ENCODE measurements around the gene CBX7.

CBX7 gene

DNA sequence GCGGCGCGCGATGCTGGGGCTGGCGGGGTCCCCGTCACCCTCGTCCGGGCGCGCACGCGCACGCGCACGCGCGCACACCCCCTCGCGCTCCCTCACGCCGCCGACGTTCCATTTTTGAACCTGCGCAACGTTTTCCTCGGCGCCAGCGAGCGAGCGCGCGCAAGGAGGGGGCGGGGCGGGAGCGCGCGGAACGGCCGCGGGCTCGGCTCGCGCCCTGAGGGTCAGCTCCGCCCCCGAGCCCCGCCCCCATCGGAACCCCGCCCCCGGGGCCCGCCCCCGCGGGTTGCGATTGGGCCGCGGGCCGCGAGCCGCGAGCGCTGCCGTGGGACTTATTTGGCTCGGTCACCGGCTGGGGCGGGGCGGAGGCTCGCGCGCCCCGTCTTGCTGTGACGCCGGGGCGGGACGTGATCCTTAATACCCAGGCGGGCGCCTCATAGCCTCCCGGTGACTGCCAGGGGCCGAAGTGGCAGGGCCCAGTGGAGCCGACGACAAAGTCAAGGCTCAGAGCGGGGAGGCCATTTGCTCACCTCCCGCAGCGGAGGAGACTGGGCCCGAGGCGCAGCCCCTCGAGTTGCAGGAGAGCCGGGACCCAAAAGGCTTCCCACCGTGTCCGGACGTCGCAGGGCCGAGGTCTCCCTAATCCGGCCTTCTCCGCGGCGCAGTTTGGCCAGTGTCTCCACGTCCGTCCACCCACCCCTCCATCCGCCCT, at the start of gene CBX7:
CBX7 (minus strand) TSS at position 170 of the 709 bp plus-strand sequence. CDS start 236 bp downstream, outside the sequence.
- DNase-seq: peak; percentile 82

DNA sequence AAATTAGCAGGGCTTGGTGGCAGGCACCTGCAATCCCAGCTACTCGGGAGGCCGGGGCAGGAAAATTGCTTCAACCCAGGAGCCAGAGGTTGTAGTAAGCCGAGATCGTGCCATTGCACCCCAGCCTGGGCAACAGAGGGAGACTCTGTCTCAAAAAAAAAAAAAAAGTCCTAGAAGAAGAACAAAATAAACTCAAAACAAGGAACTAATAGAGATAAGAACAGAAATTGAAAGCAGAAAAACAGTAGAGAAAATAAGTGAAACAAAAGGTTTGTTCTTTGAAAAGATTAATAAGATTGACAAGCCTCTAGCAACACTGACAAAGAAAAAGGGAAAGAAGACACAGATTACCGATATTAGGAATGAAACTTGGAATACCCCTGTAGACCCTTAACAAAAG, 45.1 kb upstream of the CBX7 start:
- DNase-seq: no peak

GRCh38 chr22:39194098-39194497, 41.6 kb upstream of the CBX7 start:
- DNase-seq: no peak

GRCh38 chr22:39188809-39189208, 36.3 kb upstream of the CBX7 start:
- no peak for DNase-seq

- no peak for DNase-seq
Observed at GRCh38 chr22:39185601-39186012, 33.1 kb upstream of the CBX7 start.

GRCh38 chr22:39184586-39185577, 32.4 kb upstream of the CBX7 start:
- no peak for DNase-seq

DNA sequence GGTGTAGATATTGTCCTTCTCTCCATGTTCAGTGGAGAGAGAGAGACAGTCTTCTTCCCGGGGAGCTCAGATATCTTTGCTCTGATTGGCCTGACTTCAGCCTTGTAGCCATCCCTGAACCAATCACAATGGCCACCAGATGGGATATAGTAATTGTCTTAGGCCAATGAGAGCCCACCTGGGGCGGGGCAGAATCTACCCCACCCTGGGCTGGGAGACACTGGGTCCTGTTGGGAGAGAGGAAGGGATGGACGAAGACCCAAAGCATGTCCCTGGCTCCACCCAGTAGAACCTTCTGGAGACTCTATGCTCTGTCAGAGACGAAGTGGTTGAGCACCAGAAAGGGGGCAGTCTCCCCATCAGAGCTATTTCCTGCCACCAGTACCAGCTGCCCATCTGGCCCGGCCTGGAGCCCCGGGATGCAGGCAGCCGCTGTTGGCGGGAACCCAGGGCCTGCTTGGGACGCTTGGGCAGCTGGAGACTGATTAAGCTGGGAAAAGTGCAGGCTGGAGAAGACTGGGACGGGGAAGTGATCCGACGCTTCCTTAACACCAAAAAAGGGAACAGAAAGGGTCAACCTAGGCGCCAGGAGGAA, 31.6 kb upstream of the CBX7 start:
- no peak for DNase-seq

DNA sequence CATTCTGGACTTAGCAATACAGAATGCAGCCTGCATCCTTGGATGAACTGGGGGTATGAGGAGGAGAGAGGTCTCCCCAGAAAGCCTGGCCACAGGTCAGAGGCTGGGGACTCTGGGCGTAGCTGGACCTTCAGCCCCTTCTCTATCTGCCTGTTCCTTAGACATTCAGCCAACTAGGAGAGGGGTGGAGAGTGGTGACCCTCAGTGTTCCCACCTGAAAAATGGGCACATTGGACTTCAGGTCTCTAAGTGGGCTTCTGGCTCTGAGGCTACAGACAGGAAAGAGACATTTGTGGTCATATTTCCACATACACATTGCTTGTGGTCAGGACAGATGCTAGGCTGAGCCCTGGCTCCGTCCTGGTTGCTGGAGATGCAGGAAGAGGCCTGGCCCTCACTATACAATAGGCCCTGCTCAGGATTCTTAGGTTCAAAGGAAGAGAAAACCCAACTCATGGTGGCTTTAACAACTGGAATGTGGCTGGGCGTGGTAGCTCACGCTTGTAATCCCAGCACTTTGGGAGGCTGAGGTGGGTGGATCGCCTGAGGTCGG, 30.1 kb upstream of the CBX7 start:
- DNase-seq: no peak

GRCh38 chr22:39181778-39182177, 29.3 kb upstream of the CBX7 start:
- DNase-seq: no peak

DNA sequence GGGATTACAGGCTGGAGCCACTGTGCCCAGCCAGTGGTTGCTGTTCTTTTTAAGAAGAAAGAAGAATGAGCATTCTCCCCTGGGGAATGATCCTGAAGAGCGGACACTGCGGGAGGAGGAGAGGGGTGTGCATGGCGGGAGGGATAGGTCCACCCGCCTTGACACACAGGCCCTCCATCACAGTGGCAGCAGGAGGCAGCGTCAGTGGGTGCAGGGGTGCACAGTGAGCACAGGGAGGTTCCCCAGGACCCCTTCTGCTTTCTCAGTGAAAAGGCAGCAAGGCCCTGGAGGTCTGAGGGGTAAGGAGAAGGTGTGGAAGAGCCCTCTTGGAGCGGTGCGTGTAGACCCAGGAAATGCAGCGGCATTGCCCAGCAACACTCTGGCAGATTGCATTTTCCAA, 28.9 kb upstream of the CBX7 start:
- DNase-seq: no peak

- DNase-seq: no peak
Observed at GRCh38 chr22:39179841-39180335, 27.4 kb upstream of the CBX7 start.

GRCh38 chr22:39179401-39179827, 26.9 kb upstream of the CBX7 start:
- no peak for DNase-seq

DNA sequence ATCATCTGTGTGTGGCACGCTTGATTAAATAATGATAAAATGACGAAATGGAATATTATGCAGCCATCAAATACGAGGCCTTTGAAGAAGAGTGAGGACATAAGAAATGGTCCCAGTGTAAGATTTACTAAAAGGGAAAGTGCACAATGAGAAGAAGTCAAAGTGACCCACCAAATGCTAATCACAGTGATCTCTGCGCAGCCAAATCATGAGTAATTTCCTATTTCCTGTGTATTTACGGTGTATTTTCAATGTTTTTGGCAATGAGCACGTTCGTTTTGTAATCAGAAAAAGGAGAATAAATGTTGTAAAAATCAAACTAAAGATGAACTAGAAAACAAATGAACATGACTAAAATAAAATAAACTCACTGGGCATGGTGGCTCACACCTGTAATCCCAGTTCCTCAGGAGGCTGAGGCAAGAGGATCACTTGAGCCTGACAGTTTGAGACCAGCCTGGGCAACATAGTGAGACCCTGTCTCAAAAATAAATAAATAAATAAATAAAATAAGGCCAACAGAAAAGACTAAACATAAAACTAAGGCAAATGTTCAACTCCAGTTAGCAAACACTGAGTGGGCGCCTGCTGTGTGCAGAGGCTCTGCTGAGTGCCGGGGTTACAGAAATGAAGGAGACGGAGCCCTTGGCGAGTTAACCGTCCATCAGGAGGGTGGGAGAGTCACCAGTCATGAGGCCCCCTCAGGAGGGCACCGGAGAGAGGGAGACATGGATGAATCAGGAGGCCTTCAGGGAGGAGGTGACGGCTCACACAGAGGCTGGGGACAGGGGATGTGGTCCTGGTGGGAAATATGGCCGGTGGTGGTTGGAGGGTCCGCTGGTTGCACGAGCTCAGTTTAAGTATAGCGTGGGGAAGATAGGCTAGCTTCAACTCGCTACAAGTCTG, 26.0 kb upstream of the CBX7 start:
- no peak for DNase-seq

- DNase-seq: no peak
Observed at GRCh38 chr22:39177791-39178190, 25.3 kb upstream of the CBX7 start.

- no peak for DNase-seq
Observed at GRCh38 chr22:39177456-39177775, 24.9 kb upstream of the CBX7 start.

DNA sequence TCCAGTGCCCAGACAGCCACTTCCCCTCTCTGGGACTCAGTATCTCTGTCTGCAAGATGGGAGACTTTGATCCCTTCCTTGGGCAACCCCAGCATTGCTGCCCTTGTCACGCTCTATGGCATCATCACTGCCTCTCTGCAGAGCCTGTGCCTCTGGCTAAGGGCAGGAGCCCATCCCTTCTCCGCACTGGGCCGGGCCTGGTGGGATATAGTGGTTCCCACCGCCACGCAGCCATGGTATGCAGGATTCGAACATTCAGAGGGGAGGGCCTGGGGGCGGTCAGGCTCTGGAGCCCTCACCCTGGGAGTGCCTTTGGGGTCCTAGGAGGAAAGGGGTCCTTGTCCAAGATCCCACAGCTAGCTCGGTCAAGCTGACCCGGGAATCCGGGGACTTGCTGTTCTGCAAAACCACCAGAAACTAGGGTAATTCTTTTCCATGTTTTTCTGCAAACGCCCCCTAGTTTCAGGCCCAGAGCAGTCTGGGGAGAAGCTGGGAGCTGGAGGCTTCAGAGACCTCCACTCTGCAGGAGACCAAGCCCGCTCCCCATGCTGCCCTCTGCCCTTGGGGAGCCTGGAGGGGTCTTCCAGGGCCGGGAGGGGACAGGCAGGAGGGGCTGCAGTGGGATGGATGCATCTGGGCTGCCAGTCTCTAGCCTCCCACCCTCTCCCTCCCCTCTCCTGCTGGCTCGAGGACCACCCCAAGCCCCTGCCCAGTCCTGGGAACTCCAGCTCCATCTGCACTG, 24.4 kb upstream of the CBX7 start:
- no peak for DNase-seq

- DNase-seq: no peak
Observed at GRCh38 chr22:39176143-39176713, 23.7 kb upstream of the CBX7 start.

DNA sequence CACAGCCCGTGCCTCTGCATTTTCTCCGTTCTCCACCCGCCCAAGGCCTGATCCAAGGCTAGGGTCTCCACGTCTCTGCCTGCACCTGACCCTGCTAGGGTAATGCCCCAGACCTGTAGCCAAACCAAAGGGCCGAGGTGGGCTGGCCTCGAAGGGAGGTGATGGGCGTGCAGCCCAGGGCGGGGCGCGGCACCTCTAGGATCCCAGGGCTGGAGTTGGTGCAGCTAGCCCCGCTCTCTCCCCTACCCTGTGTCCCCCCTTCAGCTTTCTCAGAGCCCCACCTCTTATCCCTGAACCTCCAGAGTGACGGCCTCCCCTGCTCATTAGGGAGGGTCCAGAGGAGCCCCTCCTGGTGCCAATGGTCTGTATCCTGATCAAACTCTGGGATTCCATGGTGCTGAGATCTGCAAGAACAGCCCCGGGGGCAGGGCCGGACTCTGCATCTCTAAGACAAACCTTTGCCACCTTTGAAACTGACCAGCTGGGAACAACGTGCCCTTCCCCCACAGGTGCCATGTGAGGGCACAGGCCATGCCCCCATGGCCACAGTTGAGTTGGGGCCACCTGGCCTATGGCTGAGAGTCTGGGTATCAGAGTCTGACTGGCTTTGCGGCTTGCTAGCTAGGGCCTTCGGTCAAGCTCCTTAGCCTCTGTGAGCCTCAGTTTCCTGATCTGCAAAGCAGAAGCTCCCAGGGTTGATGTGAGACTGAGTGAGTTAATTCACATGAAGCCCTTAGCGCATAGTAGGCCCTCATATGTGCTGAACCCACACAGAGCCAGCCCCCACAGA, 23.1 kb upstream of the CBX7 start:
- no peak for DNase-seq

DNA sequence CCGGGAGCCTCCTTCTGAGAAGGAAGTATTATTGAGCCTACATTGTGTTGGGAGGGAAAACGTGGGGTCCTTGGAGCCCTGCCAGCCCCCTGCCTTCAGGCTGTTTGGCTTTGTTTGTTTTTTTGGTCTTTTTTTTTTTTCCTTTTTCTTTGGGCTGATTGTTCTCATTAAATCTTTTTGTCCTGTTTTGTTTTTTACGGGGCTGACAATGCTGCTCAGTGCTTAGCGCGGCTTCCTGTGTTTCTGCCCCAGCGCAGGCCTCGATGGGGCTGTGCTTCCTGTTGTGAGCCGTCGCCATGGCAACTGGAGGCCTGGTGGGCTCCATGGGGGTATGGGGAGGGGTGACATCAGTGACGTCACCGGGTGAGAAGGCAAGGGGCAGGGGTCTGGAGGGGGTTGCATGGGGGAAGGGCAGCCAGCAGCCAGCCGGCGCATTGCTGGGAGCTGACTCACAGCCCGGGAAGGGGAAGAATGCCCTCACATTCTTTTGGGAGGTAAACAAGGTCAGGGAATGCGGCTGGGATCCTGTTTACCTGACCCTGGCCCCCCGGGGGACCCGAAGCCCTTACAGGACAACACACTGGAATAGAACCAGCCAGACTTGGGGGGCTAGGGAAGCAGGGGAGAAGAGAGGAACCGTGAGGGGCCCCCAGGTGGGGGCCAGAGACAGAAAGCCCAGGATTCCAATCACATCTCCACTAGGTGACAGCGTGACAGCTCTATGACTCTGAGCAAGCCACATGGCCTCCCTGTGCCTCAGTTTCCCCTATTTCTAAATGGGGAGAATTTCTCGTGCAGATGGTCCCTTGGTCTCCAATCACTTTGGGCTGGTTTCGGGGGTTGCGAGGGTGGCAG, 22.2 kb upstream of the CBX7 start:
- peak; percentile 44 for DNase-seq
